ENCODE results near the gene CCNDBP1. TPM values are rescaled to one million over a fixed set of nuclear protein-coding genes. Genes with fewer than 3 reads are reported as not detected.
"Not testable (repeated sequence)": the region's sequence is repeated elsewhere in the genome, so short reads cannot be mapped to it uniquely, and the experiment has no call there.

Gene CCNDBP1
- total RNA-seq, 1 donor from 2014 or later: 28.2 TPM

DNA sequence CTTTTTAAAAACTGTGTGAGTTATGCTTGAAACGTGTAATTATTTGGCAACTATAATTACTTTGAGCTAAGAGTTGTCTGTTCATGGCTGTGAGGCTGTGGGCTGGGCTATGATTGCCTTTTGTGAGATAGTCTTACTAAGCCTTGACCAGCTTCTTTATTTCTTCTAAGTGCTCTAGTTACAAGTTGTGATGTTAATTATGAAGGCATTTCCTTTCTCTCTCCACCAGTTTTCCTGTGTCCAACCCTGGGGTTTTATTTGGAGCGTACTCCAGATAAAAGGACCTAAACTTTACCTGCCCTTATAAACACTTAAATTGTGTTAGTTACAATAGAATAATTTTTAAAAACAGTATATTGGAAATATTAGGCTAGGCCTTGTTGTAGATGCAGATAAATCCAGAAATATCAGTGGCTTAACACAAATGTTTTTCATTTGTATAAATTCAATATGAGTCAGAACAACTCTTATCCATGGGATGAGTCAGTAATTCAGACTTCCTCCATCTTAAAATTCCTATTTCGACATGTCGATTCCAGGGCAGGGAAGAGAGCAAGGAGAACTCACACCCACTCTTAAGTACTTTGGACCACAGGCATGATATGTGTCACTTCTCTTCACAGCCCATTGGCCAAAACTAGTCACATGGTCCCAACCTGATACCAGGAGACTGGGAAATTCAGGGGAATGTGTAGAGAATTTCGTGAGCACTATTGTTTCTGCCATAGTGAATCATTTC is 34.8 kb upstream of the CCNDBP1 start:
- TF ChIP-seq, protein P1, sequence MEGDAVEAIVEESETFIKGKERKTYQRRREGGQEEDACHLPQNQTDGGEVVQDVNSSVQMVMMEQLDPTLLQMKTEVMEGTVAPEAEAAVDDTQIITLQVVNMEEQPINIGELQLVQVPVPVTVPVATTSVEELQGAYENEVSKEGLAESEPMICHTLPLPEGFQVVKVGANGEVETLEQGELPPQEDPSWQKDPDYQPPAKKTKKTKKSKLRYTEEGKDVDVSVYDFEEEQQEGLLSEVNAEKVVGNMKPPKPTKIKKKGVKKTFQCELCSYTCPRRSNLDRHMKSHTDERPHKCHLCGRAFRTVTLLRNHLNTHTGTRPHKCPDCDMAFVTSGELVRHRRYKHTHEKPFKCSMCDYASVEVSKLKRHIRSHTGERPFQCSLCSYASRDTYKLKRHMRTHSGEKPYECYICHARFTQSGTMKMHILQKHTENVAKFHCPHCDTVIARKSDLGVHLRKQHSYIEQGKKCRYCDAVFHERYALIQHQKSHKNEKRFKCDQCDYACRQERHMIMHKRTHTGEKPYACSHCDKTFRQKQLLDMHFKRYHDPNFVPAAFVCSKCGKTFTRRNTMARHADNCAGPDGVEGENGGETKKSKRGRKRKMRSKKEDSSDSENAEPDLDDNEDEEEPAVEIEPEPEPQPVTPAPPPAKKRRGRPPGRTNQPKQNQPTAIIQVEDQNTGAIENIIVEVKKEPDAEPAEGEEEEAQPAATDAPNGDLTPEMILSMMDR (conservative IDR thresholded peaks at IDR 0.05): no peak
- Mint-ChIP-seq H3K4me1 (ENCODE audit: unreplicated experiment) (no peaks in the 10 kb centered on the region), H3K9me3 (no peaks in the 10 kb centered on the region), H3K36me3 (peaks cover 8% of the 10 kb centered on the region), H3K27ac (no peak overlapping the region), H3K4me3 (no peak overlapping the region), H3K27me3 (no peaks in the 10 kb centered on the region)
- DNase-seq (ENCODE audit: extremely low spot score, unreplicated experiment): no peak

DNA sequence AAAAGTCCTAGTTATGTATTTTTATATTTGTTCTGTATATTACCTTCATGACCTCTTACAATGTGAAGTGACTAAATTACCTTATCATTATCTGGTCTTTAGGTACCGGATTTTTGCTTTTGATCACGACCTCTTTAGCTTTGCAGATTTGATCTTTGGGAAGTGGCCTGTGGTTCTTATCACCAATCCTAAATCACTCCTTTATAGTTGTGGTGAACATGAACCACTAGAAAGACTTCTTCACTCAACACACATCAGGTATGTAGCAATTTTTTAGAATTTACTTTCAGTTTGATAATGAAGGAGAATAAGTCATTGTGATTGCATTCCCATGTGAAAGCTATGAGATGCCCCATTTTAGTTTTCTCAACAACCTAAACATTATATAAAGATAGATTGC is 33.5 kb upstream of the CCNDBP1 start:
- Mint-ChIP-seq H3K27ac (no peak overlapping the region), H3K27me3 (no peaks in the 10 kb centered on the region), H3K9me3 (no peaks in the 10 kb centered on the region), H3K4me1 (ENCODE audit: unreplicated experiment) (no peaks in the 10 kb centered on the region), H3K36me3 (peaks cover 4% of the 10 kb centered on the region), H3K4me3 (no peak overlapping the region)
- TF ChIP-seq, protein P1 (conservative IDR thresholded peaks at IDR 0.05): no peak
- DNase-seq (ENCODE audit: extremely low spot score, unreplicated experiment): no peak

DNA sequence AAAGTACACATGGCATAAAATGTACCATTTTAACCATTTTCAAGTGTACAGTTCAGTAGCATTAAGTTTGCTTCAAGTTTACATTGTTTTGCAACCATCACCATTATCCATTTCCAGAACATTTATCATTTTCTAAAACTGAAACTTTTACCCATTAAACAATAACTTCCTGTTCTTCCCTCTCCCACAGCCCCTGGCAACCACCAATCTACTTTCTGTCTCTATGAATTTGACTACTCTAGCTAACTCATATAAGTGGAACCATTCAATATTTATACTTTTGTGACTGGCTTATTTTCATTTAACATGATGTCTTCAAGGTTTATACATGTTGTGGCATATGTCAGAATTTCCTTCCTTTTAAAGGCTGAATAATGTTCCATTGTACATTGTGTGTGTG is 31.9 kb upstream of the CCNDBP1 start:
- H3K27me3 Mint-ChIP-seq: no peaks in the 10 kb centered on the region
- no peaks in the 10 kb centered on the region for H3K4me1 Mint-ChIP-seq (ENCODE audit: unreplicated experiment)
- no peak for DNase-seq (ENCODE audit: extremely low spot score, unreplicated experiment)
- no peak overlapping the region for H3K27ac Mint-ChIP-seq
- TF ChIP-seq, protein P1 (conservative IDR thresholded peaks at IDR 0.05): no peak
- no peaks in the 10 kb centered on the region for H3K9me3 Mint-ChIP-seq
- peaks cover 4% of the 10 kb centered on the region for H3K36me3 Mint-ChIP-seq
- no peak overlapping the region for H3K4me3 Mint-ChIP-seq

DNA sequence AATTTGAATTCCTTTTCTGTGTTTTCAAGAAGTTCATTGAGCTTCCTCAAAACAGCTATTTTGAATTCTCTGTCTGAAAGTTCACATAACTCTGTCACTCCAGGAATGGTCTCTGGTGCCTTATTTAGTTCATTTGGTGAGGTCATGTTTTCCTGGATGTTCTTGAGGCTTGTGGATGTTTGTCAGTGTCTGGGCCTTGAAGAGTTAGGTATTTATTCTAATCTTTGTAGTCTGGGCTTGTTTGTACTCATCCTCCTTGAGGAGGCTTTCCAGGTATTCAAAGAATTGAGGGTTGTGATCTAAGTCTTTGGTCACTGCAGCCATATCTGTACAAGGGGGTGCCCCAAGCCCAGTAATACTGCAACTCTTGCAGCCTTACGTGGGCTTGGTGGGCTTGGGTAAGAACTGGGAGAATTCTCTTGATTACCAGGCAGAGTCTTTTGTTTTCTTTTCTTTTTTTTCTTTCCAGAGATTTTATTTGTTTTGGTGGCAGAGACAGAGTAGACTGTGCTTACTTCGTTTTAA is 19.3 kb upstream of the CCNDBP1 start:
- Mint-ChIP-seq H3K27ac (no peak overlapping the region), H3K36me3 (peaks cover 18% of the 10 kb centered on the region), H3K27me3 (no peaks in the 10 kb centered on the region), H3K9me3 (peaks cover 4% of the 10 kb centered on the region), H3K4me1 (ENCODE audit: unreplicated experiment) (no peaks in the 10 kb centered on the region), H3K4me3 (no peak overlapping the region)
- TF ChIP-seq, protein P1 (conservative IDR thresholded peaks at IDR 0.05): no peak
- DNase-seq (ENCODE audit: extremely low spot score, unreplicated experiment): no peak

DNA sequence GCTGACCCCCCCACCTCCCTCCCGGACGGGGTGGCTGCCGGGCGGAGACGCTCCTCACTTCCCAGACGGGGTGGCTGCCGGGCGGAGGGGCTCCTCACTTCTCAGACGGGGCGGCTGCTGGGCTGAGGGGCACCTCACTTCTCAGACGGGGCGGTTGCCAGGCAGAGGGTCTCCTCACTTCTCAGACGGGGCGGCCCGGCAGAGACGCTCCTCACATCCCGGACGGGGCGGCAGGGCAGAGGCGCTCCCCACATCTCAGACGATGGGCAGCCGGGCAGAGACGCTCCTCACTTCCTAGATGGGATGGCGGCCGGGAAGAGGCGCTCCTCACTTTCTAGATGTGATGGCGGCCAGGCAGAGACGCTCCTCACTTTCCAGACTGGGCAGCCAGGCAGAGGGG is 17.9 kb upstream of the CCNDBP1 start:
- H3K27me3 Mint-ChIP-seq; H3K4me3 Mint-ChIP-seq; H3K9me3 Mint-ChIP-seq; H3K27ac Mint-ChIP-seq; DNase-seq (ENCODE audit: extremely low spot score, unreplicated experiment); H3K4me1 Mint-ChIP-seq (ENCODE audit: unreplicated experiment): not testable (repeated sequence)
- peaks cover 18% of the 10 kb centered on the region for H3K36me3 Mint-ChIP-seq

DNA sequence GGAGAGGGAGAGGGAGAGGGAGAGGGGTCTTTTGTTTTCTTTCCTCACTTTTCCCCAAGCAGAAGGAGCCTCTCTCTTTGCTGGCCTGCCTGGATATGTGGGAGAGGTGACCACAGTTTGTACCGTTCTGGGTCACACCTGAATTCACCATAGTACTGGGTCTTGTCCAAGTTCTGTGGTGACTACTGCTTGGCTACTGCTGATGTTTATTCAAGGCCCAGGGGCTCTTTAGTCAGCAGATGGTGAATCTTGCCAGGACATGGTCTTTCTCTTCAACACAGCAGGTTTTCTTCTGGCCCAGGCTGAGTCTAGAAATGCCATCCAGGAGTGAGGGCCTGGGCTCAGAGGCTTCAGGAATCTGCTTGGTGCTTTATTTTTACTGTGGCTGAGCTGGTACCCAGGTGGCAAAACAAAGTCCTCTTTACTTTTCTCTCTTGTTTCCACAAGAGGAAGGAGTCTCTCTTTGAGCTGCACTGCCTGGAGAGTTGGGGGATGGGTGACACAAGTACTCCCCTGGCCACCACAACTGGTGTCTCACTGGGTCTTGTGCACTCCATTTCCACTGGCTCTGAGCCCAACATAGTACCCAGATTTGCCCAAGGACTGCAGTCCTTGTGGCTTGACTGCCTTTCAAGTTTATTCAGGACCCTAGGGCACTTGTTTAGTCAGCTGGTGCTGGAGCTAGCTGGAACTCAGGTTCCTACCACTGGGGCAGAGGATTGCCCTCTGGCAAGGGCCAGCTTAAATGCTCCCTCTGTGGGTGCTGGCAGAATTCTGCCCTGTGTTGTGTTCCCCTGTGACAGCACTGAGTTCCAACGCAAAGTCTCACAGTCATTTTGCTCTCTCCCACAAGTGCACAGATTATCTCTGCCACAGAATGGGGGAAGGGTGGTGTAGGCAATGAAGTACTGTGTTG is 16.8 kb upstream of the CCNDBP1 start:
- DNase-seq (ENCODE audit: extremely low spot score, unreplicated experiment): no peak
- Mint-ChIP-seq H3K9me3 (peaks cover 8% of the 10 kb centered on the region), H3K27ac (no peak overlapping the region), H3K4me3 (no peak overlapping the region), H3K4me1 (ENCODE audit: unreplicated experiment) (no peaks in the 10 kb centered on the region), H3K27me3 (no peaks in the 10 kb centered on the region), H3K36me3 (peaks cover 23% of the 10 kb centered on the region)
- TF ChIP-seq, protein P1 (conservative IDR thresholded peaks at IDR 0.05): no peak
